ENCODE results near the gene LTA4H. TPM values are rescaled to one million over a fixed set of nuclear protein-coding genes. Genes with fewer than 3 reads are reported as not detected.
"Not testable (repeated sequence)": the region's sequence is repeated elsewhere in the genome, so short reads cannot be mapped to it uniquely, and the experiment has no call there.

The LTA4H gene
- polyA plus RNA-seq, 3 donors: 36.9 to 40.9 (median 39.9) TPM

GRCh38 chr12:95977764-95978305 lies 57.6 kb downstream of the LTA4H start:
- whole genome bisulfite sequencing, 3 donors: 86 to 89% (median 87%) methylated on average over 11 of the region's 11 CpGs
- no peak overlapping the region for H3K27ac ChIP-seq (ENCODE audit: low read depth, low read length)

- 94 to 95% (median 94%) methylated on average over 8 of the region's 8 CpGs for WGBS, 3 donors
- no peak overlapping the region for H3K27ac ChIP-seq (ENCODE audit: low read depth, low read length)
These were observed 59.0 kb downstream of the LTA4H start for GRCh38 chr12:95976416-95976832.

DNA sequence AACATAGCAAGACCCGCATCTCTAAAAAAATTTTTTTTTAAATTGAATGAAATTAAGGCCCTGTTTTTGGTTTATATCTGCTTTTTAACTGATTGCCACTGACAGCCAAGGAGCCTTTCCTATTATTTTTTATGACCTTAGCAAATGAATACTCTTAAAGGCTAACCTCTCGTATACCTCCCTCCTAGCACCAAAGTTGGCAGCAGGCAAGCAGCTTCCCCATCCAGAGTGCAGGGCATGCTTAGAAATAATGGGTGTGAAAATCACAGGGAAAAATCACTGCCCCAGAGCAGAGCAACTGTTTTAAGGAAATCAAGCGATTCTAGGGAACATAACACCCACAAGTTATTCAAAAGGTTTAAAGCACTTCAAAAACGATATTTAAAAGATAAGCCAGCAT lies 59.9 kb downstream of the LTA4H start:
- 86 to 90% (median 87%) methylated on average over 4 of the region's 4 CpGs for WGBS, 3 donors
- no peak overlapping the region for H3K27ac ChIP-seq (ENCODE audit: low read depth, low read length)

DNA sequence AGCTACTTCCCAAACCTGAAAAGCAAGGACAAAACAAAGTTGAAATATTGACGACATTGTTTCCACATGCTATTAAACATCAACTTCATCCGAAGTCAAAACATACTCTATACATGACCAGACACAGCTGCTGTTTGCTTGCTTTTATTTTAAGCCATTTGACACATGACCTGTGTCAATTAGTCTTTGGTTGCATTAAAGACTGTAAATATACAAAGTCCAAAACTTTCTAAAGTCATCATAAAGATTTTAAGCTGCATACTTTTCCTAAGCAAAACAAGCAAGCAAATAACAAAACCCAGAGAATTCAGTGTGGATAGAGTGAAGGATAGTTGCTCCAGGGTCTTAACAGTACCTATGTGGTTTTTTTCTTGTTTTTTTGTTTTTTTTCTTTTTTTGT lies 61.0 kb downstream of the LTA4H start:
- H3K27ac ChIP-seq (ENCODE audit: low read depth, low read length): no peak overlapping the region
- WGBS, 3 donors: 41 to 60% (median 54%) methylated on average over 2 of the region's 2 CpGs

- 53 to 71% (median 63%) methylated on average over 4 of the region's 4 CpGs for WGBS, 3 donors
- H3K27ac ChIP-seq (ENCODE audit: low read depth, low read length): no peak overlapping the region
These were observed 62.4 kb downstream of the LTA4H start for GRCh38 chr12:95972832-95973456.

GRCh38 chr12:95970905-95971304 lies 64.5 kb downstream of the LTA4H start:
- no peak overlapping the region for H3K27ac ChIP-seq (ENCODE audit: low read depth, low read length)
- 64 to 76% (median 70%) methylated on average over 7 of the region's 7 CpGs for WGBS, 3 donors

- WGBS, 3 donors: 95 to 97% (median 96%) methylated on average over 22 to 27 of the region's 28 CpGs
- not testable (repeated sequence) for H3K27ac ChIP-seq (ENCODE audit: low read depth, low read length)
These were observed 66.3 kb downstream of the LTA4H start for GRCh38 chr12:95969116-95969515.

DNA sequence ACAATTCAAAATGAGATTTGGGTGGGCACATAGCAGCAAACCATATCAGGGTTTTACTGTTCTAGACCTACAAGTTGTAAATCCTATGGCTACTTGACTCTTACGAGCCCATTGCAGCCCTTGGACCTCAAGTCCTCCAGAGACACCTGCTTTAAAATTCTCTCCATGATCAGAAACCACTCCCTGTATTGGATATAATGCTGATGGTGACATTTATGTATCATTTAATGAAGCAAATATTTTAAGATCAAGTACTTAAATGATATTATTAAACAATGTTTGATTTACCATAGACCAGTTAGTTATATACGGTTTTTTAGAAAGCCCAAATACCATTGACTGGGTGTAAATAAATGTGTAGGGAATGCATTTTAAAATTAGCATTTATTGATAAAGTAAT lies 68.1 kb downstream of the LTA4H start:
- 98 to 99% (median 99%) methylated on average over 2 of the region's 2 CpGs for WGBS, 3 donors
- no peak overlapping the region for H3K27ac ChIP-seq (ENCODE audit: low read depth, low read length)

GRCh38 chr12:95966287-95966870 lies 69.0 kb downstream of the LTA4H start:
- no peak overlapping the region for H3K27ac ChIP-seq (ENCODE audit: low read depth, low read length)
- 39 to 88% (median 69%) methylated on average over 7 of the region's 7 CpGs for WGBS, 3 donors

DNA sequence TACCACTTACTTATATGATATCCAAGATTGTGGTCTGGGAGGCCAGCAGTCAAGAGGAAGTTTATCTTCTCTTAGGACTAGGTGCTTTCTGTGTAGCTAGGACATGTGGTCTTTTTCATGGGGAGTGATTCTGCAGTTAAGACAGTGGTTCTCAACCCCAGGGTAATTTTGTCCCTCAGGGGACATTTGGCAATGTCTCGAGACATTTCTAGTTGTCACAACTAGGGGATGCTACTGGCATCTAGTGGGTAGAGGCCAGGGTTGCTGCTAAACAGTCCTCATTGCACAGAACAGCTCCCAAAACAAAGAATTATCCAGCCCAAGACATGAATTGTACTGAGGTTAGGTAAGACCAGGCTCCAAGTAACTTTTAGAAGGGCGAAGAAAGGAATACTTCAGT lies 72.3 kb downstream of the LTA4H start:
- WGBS, 3 donors: 60 to 93% (median 71%) methylated on average over 2 of the region's 2 CpGs
- H3K27ac ChIP-seq (ENCODE audit: low read depth, low read length): no peak overlapping the region

DNA sequence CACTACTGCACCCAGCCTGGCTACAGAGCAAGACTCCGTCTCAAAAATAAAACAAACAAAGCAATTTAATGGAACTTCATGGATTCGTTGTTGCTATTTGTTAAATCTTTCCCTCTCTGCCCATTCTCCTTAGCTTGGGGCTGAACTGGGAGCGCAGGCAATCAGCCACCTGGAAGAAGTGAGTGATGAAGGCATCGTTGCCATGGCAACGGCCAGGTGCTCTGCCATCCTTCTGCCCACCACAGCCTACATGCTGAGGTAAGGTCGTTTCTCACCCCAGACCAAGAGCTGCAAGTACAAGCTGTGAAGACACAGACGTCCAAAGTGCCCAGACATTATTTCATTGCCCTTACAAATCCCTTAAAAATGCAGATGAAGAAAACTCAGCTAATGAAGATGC lies 73.2 kb downstream of the LTA4H start:
- H3K27ac ChIP-seq (ENCODE audit: low read depth, low read length): no peak overlapping the region
- 67 to 79% (median 74%) methylated on average over 7 of the region's 7 CpGs for WGBS, 3 donors

GRCh38 chr12:95960241-95960640 lies 75.1 kb downstream of the LTA4H start:
- H3K27ac ChIP-seq (ENCODE audit: low read depth, low read length): no peak overlapping the region
- 58% methylated on average over 5 of the region's 5 CpGs for WGBS, 3 donors

- no peak overlapping the region for H3K27ac ChIP-seq (ENCODE audit: low read depth, low read length)
- WGBS, 3 donors: 53 to 65% (median 59%) methylated on average over 1 of the region's 1 CpG
These were observed 76.3 kb downstream of the LTA4H start for GRCh38 chr12:95959107-95959506.

GRCh38 chr12:95956557-95957145 lies 78.7 kb downstream of the LTA4H start:
- WGBS, 3 donors: 66 to 74% (median 72%) methylated on average over 27 of the region's 27 CpGs

DNA sequence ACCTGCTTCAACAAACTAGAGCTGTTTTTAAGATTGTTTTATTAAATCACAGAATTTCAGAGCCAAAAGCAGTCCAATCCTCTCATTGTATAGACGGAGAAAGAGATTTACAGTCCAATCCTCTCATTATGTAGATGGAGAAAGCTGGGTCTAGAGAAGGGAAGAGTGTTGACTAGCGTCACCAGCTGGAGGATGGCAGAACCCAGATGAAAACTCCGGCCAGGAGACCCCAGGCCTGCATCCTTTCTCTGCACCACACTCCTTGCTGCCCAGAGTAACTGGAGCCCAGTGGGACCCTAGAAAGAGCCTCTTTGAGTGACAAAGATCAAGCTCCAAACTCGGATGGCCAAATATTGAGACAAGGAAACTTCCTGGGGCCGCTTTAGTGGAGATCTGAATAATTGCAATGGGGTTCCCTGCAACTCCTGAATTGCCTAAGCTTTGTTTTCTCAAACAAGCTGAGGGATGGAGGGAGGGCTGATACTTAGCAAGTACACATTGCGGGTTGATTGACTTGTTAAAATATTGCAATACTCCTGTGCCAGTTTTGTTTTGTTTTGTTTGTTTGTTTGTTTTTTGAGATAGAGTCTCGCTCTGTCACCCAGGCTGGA lies 79.7 kb downstream of the LTA4H start:
- H3K27ac ChIP-seq (ENCODE audit: low read depth, low read length): no peak overlapping the region
- WGBS, 3 donors: 84 to 88% (median 84%) methylated on average over 7 of the region's 7 CpGs

More at GRCh38 chr12:95956557-95957145, 78.7 kb downstream of the LTA4H start:
- H3K27ac ChIP-seq (ENCODE audit: low read depth, low read length): no peak overlapping the region

DNA sequence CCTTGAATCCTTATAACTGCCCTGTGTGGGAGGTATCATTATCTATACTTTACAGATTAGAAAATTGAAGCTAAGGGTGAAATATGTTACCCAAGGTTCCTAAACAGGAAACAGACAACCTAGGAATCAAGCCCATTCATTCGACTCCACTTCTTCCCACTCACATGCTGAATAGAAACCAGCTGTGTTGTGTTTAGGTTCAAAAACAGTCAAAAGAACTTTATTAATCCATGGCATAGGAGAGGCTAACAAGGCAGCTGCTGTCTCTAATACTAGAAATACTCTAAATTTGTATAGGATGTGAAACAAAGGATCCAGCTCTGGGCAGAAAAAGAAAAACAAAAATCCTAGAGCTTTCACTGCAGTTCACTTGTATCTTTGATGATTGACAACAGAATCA lies 82.4 kb downstream of the LTA4H start:
- H3K27ac ChIP-seq (ENCODE audit: low read depth, low read length): no peak overlapping the region
- WGBS, 3 donors: 19 to 68% (median 36%) methylated on average over 1 of the region's 1 CpG

GRCh38 chr12:95951515-95951914 lies 83.9 kb downstream of the LTA4H start:
- H3K27ac ChIP-seq (ENCODE audit: low read depth, low read length): no peak overlapping the region
